Measurements from ENCODE around the gene CIITA. TPM values are rescaled to one million over a fixed set of nuclear protein-coding genes. Genes with fewer than 3 reads are reported as not detected.
A peak's percentile ranks its signal among the peaks of the same experiment; 100 is the strongest.

CIITA gene
- total and polyA plus RNA-seq, 10 of the 15 experiments (the other 5 are each of a cell fraction or from before 2014, with no cell fraction given), result 11.5 to 145 (median 49.7) TPM

- TF ChIP-seq NKRF (conservative IDR thresholded peaks at IDR 0.05), result no peak
- TF ChIP-seq SREBF1 (IDR thresholded peaks at IDR 0.05; ENCODE audit: low read length), result no peak
- peak; percentile 21 to 74; a peak in 2 of 4 replicates for TF ChIP-seq BHLHE40 (IDR thresholded peaks at IDR 0.05; ENCODE audit: borderline replicate concordance in 1 of 2, low read depth in 2 of 2, low read length in 1 of 2)
- no peak for TF ChIP-seq SP1 (IDR thresholded peaks at IDR 0.05; ENCODE audit: low read depth, low read length)
- peak; percentile 79 for TF ChIP-seq NBN (IDR thresholded peaks at IDR 0.05)
- TF ChIP-seq ZNF274 (IDR thresholded peaks at IDR 0.05; ENCODE audit: insufficient read depth, insufficient read length), result no peak
- no peak for TF ChIP-seq YY1 (IDR thresholded peaks at IDR 0.05; ENCODE audit: low read depth, low read length)
- no peak for TF ChIP-seq ZBTB4 (CRISPR knock-in tag; IDR thresholded peaks at IDR 0.05)
- TF ChIP-seq DPF2 (IDR thresholded peaks at IDR 0.05), result peak; percentile 71
- TF ChIP-seq RAD51 (IDR thresholded peaks at IDR 0.05), result peak; percentile 53; the same call in 1 of the 2 replicates
- no peak for TF ChIP-seq POU2F2 (IDR thresholded peaks at IDR 0.05; ENCODE audit: borderline replicate concordance, low read depth, low read length)
- no peak for TF ChIP-seq HCFC1 (IDR thresholded peaks at IDR 0.05; ENCODE audit: low read length)
- peak; percentile 61; the same call in 1 of the 2 replicates for TF ChIP-seq EED (IDR thresholded peaks at IDR 0.05; ENCODE audit: low read depth)
- TF ChIP-seq FOXK2 (IDR thresholded peaks at IDR 0.05), result no peak
- TF ChIP-seq ZSCAN29 (IDR thresholded peaks at IDR 0.05), result no peak
- TF ChIP-seq ZNF24 (IDR thresholded peaks at IDR 0.05), result no peak
- no peak for TF ChIP-seq KLF5 (IDR thresholded peaks at IDR 0.05; ENCODE audit: partially characterized antibody)
- no peak for TF ChIP-seq ZBTB33 (IDR thresholded peaks at IDR 0.05)
- TF ChIP-seq CREB1 (IDR thresholded peaks at IDR 0.05; ENCODE audit: low read depth), result no peak
- TF ChIP-seq CBX5 (IDR thresholded peaks at IDR 0.05; ENCODE audit: low read depth), result peak; percentile 37; the same call in 1 of the 2 replicates
- no peak for TF ChIP-seq ZNF384 (IDR thresholded peaks at IDR 0.05; ENCODE audit: borderline replicate concordance, low read depth, low read length)
- no peak for TF ChIP-seq BCLAF1 (IDR thresholded peaks at IDR 0.05)
- TF ChIP-seq CREM (IDR thresholded peaks at IDR 0.05; ENCODE audit: low read depth), result 0 out of 2 replicates have a peak, but pooled peaks have one; percentile 13
- no peak for TF ChIP-seq MYC (IDR thresholded peaks at IDR 0.05; ENCODE audit: insufficient read depth, insufficient read length, insufficient replicate concordance, low read length, severe bottlenecking)
Measured at GRCh38 chr16:10897134-10897533, 20.1 kb downstream of the CIITA start (continued).
